H1 (cell line): ENCODE results near the gene FAM181B. TPM values are rescaled to one million over a fixed set of nuclear protein-coding genes. Genes with fewer than 3 reads are reported as not detected.

Experiments used
- CTCF ChIA-PET: fragments of 300-600 bp; sonication (Branson Sonifier 250); formaldehyde crosslinking; loops from one replicate; lab custom pipeline; 2021; ENCODE audit not compliant: partially characterized antibody; lab: Charles Lee
- POLR2A ChIA-PET: fragments of 300-600 bp; sonication (Branson Sonifier 250); formaldehyde crosslinking; loops from one replicate; lab custom pipeline; 2021; ENCODE audit warnings: inconsistent platforms; ENCODE audit not compliant: partially characterized antibody; lab: Charles Lee
- DNase-seq, 2 experiments: peaks; one replicate each; pipeline versions ENCODE4 v3.0.0 to v3.0.0-alpha.2; 2010 to 2022; ENCODE audit warnings: low spot score in 2 of 2, low read depth in 1 of 2, mixed read lengths in 1 of 2
- FAIRE-seq: peaks from 2 replicates; lab custom pipeline; 2011; peaks lifted over from hg19 to GRCh38; lab: Jason Lieb, UNC
- H2AFZ ChIP-seq: 2 replicates; pipeline ENCODE4 v1.8.1; 2012; ENCODE audit warnings: low read length, inconsistent platforms
- H2AK5ac ChIP-seq: 2 replicates; pipeline ENCODE4 v1.6.1; 2013; ENCODE audit warnings: low read depth, low read length
- H2BK120ac ChIP-seq: replicated peaks from 2 replicates; pipeline ENCODE3; 2013; ENCODE audit warnings: low read depth, low read length, inconsistent platforms
- H2BK12ac ChIP-seq: 2 replicates; pipeline ENCODE4 v1.6.1; 2013; ENCODE audit warnings: low read depth, low read length
- H2BK15ac ChIP-seq: 2 replicates; pipeline ENCODE4 v1.6.1; 2013; ENCODE audit warnings: low read length
- H2BK20ac ChIP-seq: 2 replicates; pipeline ENCODE4 v1.6.1; 2013; ENCODE audit warnings: low read length
- H2BK5ac ChIP-seq: 2 replicates; pipeline ENCODE4 v1.6.1; 2013; ENCODE audit warnings: low read depth, low read length
- H3K14ac ChIP-seq: 2 replicates; pipeline ENCODE4 v1.6.1; 2013; ENCODE audit warnings: inconsistent platforms; ENCODE audit not compliant: insufficient read length
- H3K18ac ChIP-seq: 2 replicates; pipeline ENCODE4 v1.6.1; 2013; ENCODE audit warnings: low read length; ENCODE audit errors: extremely low read depth
- H3K23ac ChIP-seq: 2 replicates; pipeline ENCODE4 v1.6.1; 2013; ENCODE audit warnings: inconsistent platforms; ENCODE audit not compliant: insufficient read length
- H3K23me2 ChIP-seq: 2 replicates; pipeline ENCODE4 v1.6.1; 2013; ENCODE audit warnings: low read depth, low read length
- H3K27ac ChIP-seq: 2 replicates; pipeline ENCODE4 v1.6.1; 2011; ENCODE audit warnings: low read depth, low read length, inconsistent platforms
- H3K27me3 ChIP-seq, 4 experiments: replicated peaks in 1 of 4; 1 replicate in 1 of 4; 2 replicates in 3 of 4; pipeline versions ENCODE4 v1.6.1 to v1.8.1; 2011 to 2013; ENCODE audit warnings: low read length in 3 of 4, mild to moderate bottlenecking in 3 of 4, inconsistent platforms in 2 of 4, mixed read lengths in 2 of 4, moderate library complexity in 1 of 4; ENCODE audit not compliant: control insufficient read depth in 3 of 4, insufficient read depth in 3 of 4; ENCODE audit errors: extremely low read depth in 1 of 4
- H3K36me3 ChIP-seq, 4 experiments: 2 replicates each; pipeline versions ENCODE4 v1.6.1 to v1.8.1; 2011 to 2013; ENCODE audit warnings: mild to moderate bottlenecking in 4 of 4, low read length in 3 of 4, moderate library complexity in 2 of 4, control low read depth in 1 of 4, inconsistent platforms in 1 of 4; ENCODE audit not compliant: insufficient read depth in 4 of 4, control insufficient read depth in 2 of 4
- H3K4ac ChIP-seq: replicated peaks from 2 replicates; pipeline ENCODE3; 2013; ENCODE audit warnings: low read length, low read depth, mixed read lengths, inconsistent platforms; ENCODE audit not compliant: insufficient read length
- H3K4me1 ChIP-seq, 4 experiments: replicated peaks in 1 of 4; 1 replicate in 1 of 4; 2 replicates in 3 of 4; pipeline versions ENCODE4 v1.6.1 to v1.8.1; 2011 to 2013; ENCODE audit warnings: low read length in 3 of 4, inconsistent platforms in 2 of 4, mixed read lengths in 1 of 4; ENCODE audit not compliant: insufficient read depth in 4 of 4, control insufficient read depth in 3 of 4
- H3K4me2 ChIP-seq, 2 experiments: 2 replicates each; pipeline versions ENCODE4 v1.6.1 to v1.8.1; 2011 to 2013; ENCODE audit warnings: low read depth in 2 of 2, low read length in 2 of 2, control low read depth in 1 of 2, inconsistent platforms in 1 of 2, mild to moderate bottlenecking in 1 of 2; ENCODE audit not compliant: insufficient read depth in 1 of 2
- H3K4me3 ChIP-seq, 4 experiments: fragments of 200-600, 300-600 bp in 1 of 4; sonication (generic), shearing (Covaris generic), sonication (Bioruptor Twin) in 1 of 4; 2 replicates each; pipeline versions ENCODE4 v1.5.1 to v1.8.1; 2011 to 2016; ENCODE audit warnings: low read length in 4 of 4, low read depth in 3 of 4, control low read depth in 2 of 4, inconsistent platforms in 2 of 4, mild to moderate bottlenecking in 2 of 4, mixed read lengths in 1 of 4, moderate library complexity in 1 of 4; ENCODE audit not compliant: insufficient read depth in 2 of 4; ENCODE audit errors: extremely low read depth in 1 of 4
- H3K56ac ChIP-seq: replicated peaks from 2 replicates; pipeline ENCODE3; 2013; ENCODE audit warnings: low read depth, mild to moderate bottlenecking, mixed read lengths, low read length, inconsistent platforms; ENCODE audit not compliant: insufficient read length
- H3K79me1 ChIP-seq: 2 replicates; pipeline ENCODE4 v1.6.1; 2013; ENCODE audit warnings: low read depth, low read length, control low read depth
- H3K79me2 ChIP-seq, 2 experiments: 2 replicates each; pipeline versions ENCODE4 v1.6.1 to v1.8.1; 2012 to 2013; ENCODE audit warnings: low read length in 2 of 2, mild to moderate bottlenecking in 2 of 2, inconsistent platforms in 1 of 2; ENCODE audit not compliant: insufficient read depth in 2 of 2, control insufficient read depth in 1 of 2
- H3K9ac ChIP-seq, 4 experiments: replicated peaks in 1 of 4; 1 replicate in 1 of 4; 2 replicates in 3 of 4; pipeline versions ENCODE4 v1.6.1 to v1.8.1; 2011 to 2013; ENCODE audit warnings: low read depth in 3 of 4, low read length in 3 of 4, control low read depth in 2 of 4, mild to moderate bottlenecking in 2 of 4, moderate library complexity in 2 of 4, inconsistent platforms in 1 of 4; ENCODE audit errors: extremely low read depth in 1 of 4
- H3K9me3 ChIP-seq, 2 experiments: 2 replicates each; pipeline versions ENCODE4 v1.6.1 to v1.8.1; 2012 to 2013; ENCODE audit warnings: mild to moderate bottlenecking in 2 of 2, moderate library complexity in 2 of 2, control low read depth in 1 of 2, inconsistent platforms in 1 of 2, low read depth in 1 of 2, low read length in 1 of 2, mixed read lengths in 1 of 2; ENCODE audit not compliant: insufficient read depth in 2 of 2
- H4K20me1 ChIP-seq, 2 experiments: replicated peaks in 1 of 2; 2 replicates each; pipeline versions ENCODE3 to v1.8.1; 2011 to 2013; ENCODE audit warnings: inconsistent platforms in 2 of 2, low read length in 2 of 2, mild to moderate bottlenecking in 1 of 2; ENCODE audit not compliant: insufficient read depth in 2 of 2, control insufficient read depth in 1 of 2
- H4K5ac ChIP-seq: 2 replicates; pipeline ENCODE4 v1.6.1; 2013; ENCODE audit warnings: low read length, low read depth, mixed read lengths, inconsistent platforms; ENCODE audit not compliant: insufficient read length
- H4K8ac ChIP-seq: 2 replicates; pipeline ENCODE4 v1.8.0; 2013; ENCODE audit warnings: mild to moderate bottlenecking, moderate library complexity, low read length, inconsistent platforms; ENCODE audit not compliant: insufficient read depth; ENCODE audit errors: extremely low read depth
- H4K91ac ChIP-seq: replicated peaks from 2 replicates; pipeline ENCODE3; 2013; ENCODE audit warnings: low read length, mixed read lengths, inconsistent platforms; ENCODE audit not compliant: insufficient read length
- BRCA1 ChIP-seq: IDR thresholded peaks from 2 replicates; pipeline ENCODE4 v1.6.1; 2012; ENCODE audit warnings: low read depth, low read length, improper control_type of control experiment
- CBX8 ChIP-seq: fragments of 300-800, 300-1000 bp; sonication (generic); IDR thresholded peaks from 2 replicates; pipeline ENCODE4 v1.7.1; 2016; ENCODE audit warnings: low read depth, low read length, borderline replicate concordance
- CHD2 ChIP-seq: IDR thresholded peaks from 2 replicates; pipeline ENCODE4 v1.6.1; 2012; ENCODE audit warnings: low read length, improper control_type of control experiment
- NANOG ChIP-seq: IDR thresholded peaks from 2 replicates; pipeline ENCODE4 v1.6.1; 2011; ENCODE audit warnings: low read length, low read depth, mild to moderate bottlenecking, inconsistent platforms; ENCODE audit not compliant: insufficient read depth, poor library complexity, severe bottlenecking
- POLR2AphosphoS5 ChIP-seq: IDR thresholded peaks from 2 replicates; pipeline ENCODE4 v1.6.1; 2011; ENCODE audit warnings: low read depth, low read length
- SP2 ChIP-seq: IDR thresholded peaks from 2 replicates; pipeline ENCODE4 v1.6.1; 2012; ENCODE audit warnings: mild to moderate bottlenecking, low read length, inconsistent platforms
- WGBS, 2 experiments: shearing (Covaris generic) in 1 of 2; methylation state at CpG; one replicate each; pipeline versions ENCODE4 v1.1.6 to v1.1.7; 2013 to 2015; ENCODE audit warnings: low lambda C conversion rate in 2 of 2, mixed read lengths in 2 of 2, inconsistent platforms in 1 of 2, low coverage in 1 of 2, missing lambda C conversion rate in 1 of 2; ENCODE audit not compliant: insufficient replicate concordance in 2 of 2, insufficient coverage in 1 of 2, insufficient read length in 1 of 2; ENCODE audit errors: extremely low coverage in 1 of 2, missing lambda C conversion rate in 1 of 2; 5-methylcytosine and 5-hydroxymethylcytosine counted together
- polyA plus RNA-seq, 7 experiments: library from polyadenylated mRNA; depleted of rRNA in 3 of 7; stranded (reverse) in 5 of 7; unstranded in 2 of 7; fragments of >200 nt in 5 of 7; fragments of 200-250 nt in 2 of 7; gene quantifications; 1 replicate in 5 of 7; 2 replicates in 1 of 7; 4 replicates in 1 of 7; pipeline versions ENCODE4 v1.2.1 to v1.2.3, GENCODE V29; 2011 to 2013; ENCODE audit warnings: missing spikeins in 2 of 7, mixed read lengths in 2 of 7
- total RNA-seq: library from RNA; stranded (reverse); fragmentation: NEBNext Ultra II Directional; extraction: Animal tissue kit (Norgen Biotek cat#: 25700); gene quantifications from 2 replicates; pipeline ENCODE4 v1.2.1, GENCODE V29; 2021

The FAM181B gene
- total and polyA plus RNA-seq, 2 of the 8 experiments (the other 6 are each of a cell fraction or from before 2014, with no cell fraction given), result 0.21 to 0.37 TPM

DNA sequence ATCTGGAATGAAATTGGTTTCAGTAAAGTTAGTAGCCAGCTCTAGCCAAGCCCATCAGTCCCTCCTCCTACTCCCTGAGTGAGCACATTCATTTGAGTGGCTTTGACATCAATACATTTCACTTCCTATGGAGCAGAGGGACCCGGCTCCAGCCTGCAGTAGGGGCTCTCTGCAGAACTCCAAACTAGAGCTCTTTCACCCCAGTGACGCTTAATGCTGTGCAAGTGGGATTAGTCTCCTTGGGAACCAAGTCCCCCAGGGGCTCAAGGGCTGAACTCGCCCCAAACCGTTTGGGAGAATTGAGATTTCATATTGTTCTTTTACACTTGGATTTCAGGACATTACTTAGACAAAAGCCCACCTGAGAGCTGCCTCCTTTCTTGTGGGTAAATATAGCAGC lies 4.4 kb upstream of the FAM181B start:
- no peak overlapping the region for H4K91ac ChIP-seq
- no peak for DNase-seq
- peaks cover 2 to 13% (median 4%) of the 10 kb centered on the region in 4 experiments; a peak in 5 of 7 replicates for H3K4me1 ChIP-seq
- no peaks in the 10 kb centered on the region for H3K36me3 ChIP-seq
- H3K27ac ChIP-seq, result no peak overlapping the region
- no peak overlapping the region for H2BK15ac ChIP-seq
- no peak for FAIRE-seq
- peak overlapping the region; percentile 6; the same call in 1 of the 2 replicates for H2AFZ ChIP-seq
- H2AK5ac ChIP-seq, result no peak overlapping the region
- H3K23me2 ChIP-seq, result peaks cover 6% of the 10 kb centered on the region; the same call in 1 of the 2 replicates
- H2BK120ac ChIP-seq, result no peak overlapping the region
- H2BK5ac ChIP-seq, result no peak overlapping the region
- no peak overlapping the region for H3K18ac ChIP-seq
- no peaks in the 10 kb centered on the region for H4K20me1 ChIP-seq
- H3K27me3 ChIP-seq, result peaks cover 0 to 14% (median 10%) of the 10 kb centered on the region in 4 experiments; a peak in 6 of 7 replicates
- H3K79me1 ChIP-seq, result no peaks in the 10 kb centered on the region
- H3K4me2 ChIP-seq, result no peak overlapping the region
- CTCF ChIA-PET, result interaction anchor here (0.6 to 2.6 kb wide), 8 partner anchors 13 to 509 kb away, joined by 3 to 13 read pairs (median 3); no protein-coding TSS in a partner anchor
- H3K4me3 ChIP-seq, result no peak overlapping the region
- H4K8ac ChIP-seq, result no peak overlapping the region
- WGBS, 2 experiments, result 55% methylated on average over 4 of the region's 4 CpGs; no CpG with 5 or more reads in 1 of the 2 experiments
- H3K9me3 ChIP-seq, result no peaks in the 10 kb centered on the region
- TF ChIP-seq POLR2AphosphoS5 (no peak), NANOG (no peak), SP2 (no peak), CBX8 (no peak), BRCA1 (no peak), CHD2 (no peak)
- no peak overlapping the region for H2BK12ac ChIP-seq
- no peak overlapping the region for H3K14ac ChIP-seq
- no peaks in the 10 kb centered on the region for H3K79me2 ChIP-seq
- H3K23ac ChIP-seq, result no peak overlapping the region
- no peak overlapping the region for H2BK20ac ChIP-seq
- no peak overlapping the region for H3K56ac ChIP-seq
- no peak overlapping the region for H3K9ac ChIP-seq
- POLR2A ChIA-PET, result interaction anchor here (1.1 kb wide), 1 partner anchor 86 kb away, joined by 3 read pairs; no protein-coding TSS in a partner anchor
- H3K4ac ChIP-seq, result no peak overlapping the region
- no peak overlapping the region for H4K5ac ChIP-seq
